Esophagus muscularis mucosa (tissue), 4 donors: ENCODE results near the gene GPR65.

Source experiments
- CTCF ChIP-seq, 3 experiments: fragments of 200-600 bp in 2 of 3; fragments of 450-650 bp in 1 of 3; sonication (generic) in 2 of 3; IDR thresholded peaks; one replicate each; pipeline ENCODE4 v1.5.1; 2017 to 2019; ENCODE audit warnings: antibody characterized with exemption in 3 of 3, mild to moderate bottlenecking in 2 of 3, moderate library complexity in 1 of 3
- EP300 ChIP-seq: sonication (generic); formaldehyde crosslinking; IDR thresholded peaks from one replicate; pipeline ENCODE4 v1.6.1; 2017; ENCODE audit warnings: antibody characterized with exemption
- POLR2A ChIP-seq: fragments of 450-650 bp; IDR thresholded peaks from one replicate; pipeline ENCODE4 v1.6.1; 2017; ENCODE audit warnings: antibody characterized with exemption, moderate library complexity, mild to moderate bottlenecking, low read depth

- no peak for TF ChIP-seq CTCF (IDR thresholded peaks at IDR 0.05)
- TF ChIP-seq POLR2A = no peak
- TF ChIP-seq EP300 = no peak
Observed at GRCh38 chr14:87979689-87980088, 25.2 kb upstream of the GPR65 start.
